HCT116 (cell line): ENCODE measurements around the gene DNLZ. TPM values are rescaled to one million over a fixed set of nuclear protein-coding genes. Genes with fewer than 3 reads are reported as not detected.

Experiments
- ATAC-seq: fragments of 200-7000 bp; cut with Tn5 transposase; 2 replicates; pipeline ENCODE4 v1.9.1; 2020; ENCODE audit warnings: mild to moderate bottlenecking, moderate library complexity
- BruUV-seq: library from RNA; stranded (reverse); fragments of 400-500 nt; replicated peaks from 2 replicates; lab custom pipeline; 2021; lab: Mats Ljungman, UMichigan
- CTCF ChIA-PET: fragments of 300-600 bp; sonication (Branson Sonifier 250); formaldehyde crosslinking; loops from one replicate; lab custom pipeline; 2021; ENCODE audit warnings: antibody characterized with exemption; lab: Charles Lee
- POLR2A ChIA-PET: fragments of 300-600, 350-600 bp; sonication (Branson Sonifier 250); formaldehyde crosslinking; loops from one replicate; lab custom pipeline; 2021; ENCODE audit warnings: antibody characterized with exemption; lab: Charles Lee
- RAD21 ChIA-PET, 2 experiments: fragments of 300-600 bp; sonication (Branson Sonifier 250); formaldehyde crosslinking; loops; one replicate each; lab custom pipeline; 2023; ENCODE audit warnings: low total read pairs in 2 of 2; ENCODE audit not compliant: uncharacterized antibody in 2 of 2, unreplicated experiment in 2 of 2, low non-redundant PET in 1 of 2; lab: Charles Lee
- DNase-seq: peaks from one replicate; pipeline ENCODE4 v3.0.0-alpha.2; 2010; ENCODE audit warnings: low read depth, low spot score
- H2AFZ ChIP-seq: fragments of 200-600 bp; shearing (Covaris generic), sonication (generic); 2 replicates; pipeline ENCODE4 v1.6.1; 2017; ENCODE audit warnings: low read depth, mixed run types, mixed read lengths, antibody characterized with exemption, low read length; ENCODE audit not compliant: poor library complexity, severe bottlenecking
- H3K27ac ChIP-seq: 2 replicates; pipeline ENCODE4 v1.5.1; 2012; ENCODE audit warnings: low read depth, low read length
- H3K27me3 ChIP-seq: fragments of 200-600 bp; sonication (generic); 2 replicates; pipeline ENCODE4 v1.6.1; 2016; ENCODE audit warnings: mixed run types, low read length, mixed read lengths; ENCODE audit not compliant: insufficient read depth
- H3K36me3 ChIP-seq, 2 experiments: fragments of 200-500 bp in 1 of 2; fragments of 200-600 bp in 1 of 2; sonication (Bioruptor generic) in 1 of 2; sonication (generic) in 1 of 2; 2 replicates each; pipeline versions ENCODE4 v1.5.1 to v1.6.1; 2014 to 2016; ENCODE audit warnings: low read length in 2 of 2, inconsistent platforms in 1 of 2, mixed read lengths in 1 of 2, mixed run types in 1 of 2; ENCODE audit not compliant: insufficient read depth in 2 of 2, control insufficient read depth in 1 of 2
- H3K4me1 ChIP-seq, 2 experiments: fragments of 200-600 bp in 1 of 2; sonication (generic) in 1 of 2; 2 replicates each; pipeline versions ENCODE4 v1.5.1 to v1.6.1; 2012 to 2017; ENCODE audit warnings: low read length in 2 of 2, inconsistent platforms in 1 of 2, mild to moderate bottlenecking in 1 of 2, mixed read lengths in 1 of 2, mixed run types in 1 of 2, moderate library complexity in 1 of 2; ENCODE audit not compliant: insufficient read depth in 2 of 2, control insufficient read depth in 1 of 2
- H3K4me2 ChIP-seq: fragments of 200-600 bp; sonication (generic); 2 replicates; pipeline ENCODE4 v1.6.1; 2017; ENCODE audit warnings: mixed run types, low read length, mixed read lengths
- H3K4me3 ChIP-seq, 2 experiments: fragments of 200-600 bp in 1 of 2; sonication (generic) in 1 of 2; replicated peaks in 1 of 2; 2 replicates each; pipeline ENCODE4 v1.5.1; 2011 to 2016; ENCODE audit warnings: low read length in 2 of 2, control low read depth in 1 of 2, low read depth in 1 of 2, mild to moderate bottlenecking in 1 of 2, mixed read lengths in 1 of 2, mixed run types in 1 of 2
- H3K79me2 ChIP-seq: fragments of 200-600 bp; sonication (generic); 2 replicates; pipeline ENCODE4 v1.6.1; 2017; ENCODE audit warnings: mild to moderate bottlenecking, mixed run types, low read length, moderate library complexity, mixed read lengths; ENCODE audit not compliant: insufficient read depth
- H3K9ac ChIP-seq: fragments of 200-600 bp; sonication (generic); 2 replicates; pipeline ENCODE4 v1.6.1; 2016; ENCODE audit warnings: low read length, mixed read lengths
- H3K9me2 ChIP-seq: fragments of 200-600 bp; sonication (generic), shearing (Covaris generic); 2 replicates; pipeline ENCODE4 v1.6.1; 2017; ENCODE audit warnings: mixed run types, mild to moderate bottlenecking, moderate library complexity; ENCODE audit not compliant: insufficient read depth
- H3K9me3 ChIP-seq, 2 experiments: fragments of 200-500 bp in 1 of 2; fragments of 200-600 bp in 1 of 2; sonication (Bioruptor generic) in 1 of 2; sonication (generic) in 1 of 2; 2 replicates each; pipeline ENCODE4 v1.6.1; 2014 to 2017; ENCODE audit warnings: low read length in 2 of 2, mixed read lengths in 2 of 2, inconsistent platforms in 1 of 2, low read depth in 1 of 2, mild to moderate bottlenecking in 1 of 2, mixed run types in 1 of 2, moderate library complexity in 1 of 2; ENCODE audit not compliant: control insufficient read depth in 1 of 2, insufficient read depth in 1 of 2
- H4K20me1 ChIP-seq: fragments of 200-600 bp; sonication (generic), shearing (Covaris generic); 2 replicates; pipeline ENCODE4 v1.6.1; 2017; ENCODE audit warnings: mixed run types, mild to moderate bottlenecking, moderate library complexity; ENCODE audit not compliant: insufficient read depth
- ELF1 ChIP-seq: IDR thresholded peaks from 2 replicates; pipeline ENCODE4 v1.6.1; 2012; ENCODE audit warnings: low read depth, borderline replicate concordance
- EZH2phosphoT487 ChIP-seq: fragments of 200-600 bp; IDR thresholded peaks from 2 replicates; pipeline ENCODE4 v1.6.1; 2018; ENCODE audit warnings: antibody characterized with exemption, borderline replicate concordance
- FOSL1 ChIP-seq: IDR thresholded peaks from 2 replicates; pipeline ENCODE4 v1.6.1; 2012; ENCODE audit warnings: low read depth
- JUND ChIP-seq: IDR thresholded peaks from 2 replicates; pipeline ENCODE4 v1.6.1; 2012
- POLR2A ChIP-seq: IDR thresholded peaks from 2 replicates; pipeline ENCODE4 v1.7.0; 2011; ENCODE audit warnings: borderline replicate concordance; ENCODE audit not compliant: insufficient read depth, insufficient read length; ENCODE audit errors: extremely low read depth
- RAD21 ChIP-seq: IDR thresholded peaks from 2 replicates; pipeline ENCODE4 v1.6.1; 2012; ENCODE audit warnings: low read depth, mild to moderate bottlenecking
- SIN3A ChIP-seq: IDR thresholded peaks from 2 replicates; pipeline ENCODE4 v1.6.1; 2012; ENCODE audit warnings: low read depth
- SP1 ChIP-seq: IDR thresholded peaks from 2 replicates; pipeline ENCODE4 v1.6.1; 2012; ENCODE audit warnings: low read depth
- TCF7L2 ChIP-seq: IDR thresholded peaks from 2 replicates; pipeline ENCODE4 v1.7.0; 2011; ENCODE audit warnings: borderline replicate concordance, inconsistent platforms; ENCODE audit not compliant: insufficient read depth, insufficient read length; ENCODE audit errors: extremely low read depth
- YY1 ChIP-seq: IDR thresholded peaks from 2 replicates; pipeline ENCODE4 v1.6.1; 2011; ENCODE audit warnings: low read length, low read depth, moderate library complexity, mild to moderate bottlenecking; ENCODE audit not compliant: insufficient replicate concordance; ENCODE audit errors: extremely low read depth
- ZBTB33 ChIP-seq: IDR thresholded peaks from 2 replicates; pipeline ENCODE4 v1.6.1; 2011; ENCODE audit warnings: mild to moderate bottlenecking, low read length, moderate library complexity; ENCODE audit not compliant: insufficient replicate concordance; ENCODE audit errors: extremely low read depth
- ZFX ChIP-seq: fragments of 450-650 bp; IDR thresholded peaks from 2 replicates; pipeline ENCODE4 v1.6.1; 2017
- intact Hi-C: fragments of 100-400 bp; cut with micrococcal nuclease; formaldehyde crosslinking; loops from 2 replicates; pipeline ENCODE4 v1.10.0; 2022
- total RNA-seq: library from RNA; stranded (reverse); gene quantifications from one replicate; pipeline ENCODE4 v1.2.1, GENCODE V29; 2021; ENCODE audit not compliant: unreplicated experiment
- TF ChIP-seq, protein P1 (sequence below): IDR thresholded peaks from 2 replicates; pipeline ENCODE4 v1.6.1; 2012; ENCODE audit warnings: low read depth
- TF ChIP-seq, protein P2 (sequence below): IDR thresholded peaks from 2 replicates; pipeline ENCODE4 v1.6.1; 2012

The DNLZ gene
- total RNA-seq, 1 experiment from 2014 or later: 21.9 TPM

DNA sequence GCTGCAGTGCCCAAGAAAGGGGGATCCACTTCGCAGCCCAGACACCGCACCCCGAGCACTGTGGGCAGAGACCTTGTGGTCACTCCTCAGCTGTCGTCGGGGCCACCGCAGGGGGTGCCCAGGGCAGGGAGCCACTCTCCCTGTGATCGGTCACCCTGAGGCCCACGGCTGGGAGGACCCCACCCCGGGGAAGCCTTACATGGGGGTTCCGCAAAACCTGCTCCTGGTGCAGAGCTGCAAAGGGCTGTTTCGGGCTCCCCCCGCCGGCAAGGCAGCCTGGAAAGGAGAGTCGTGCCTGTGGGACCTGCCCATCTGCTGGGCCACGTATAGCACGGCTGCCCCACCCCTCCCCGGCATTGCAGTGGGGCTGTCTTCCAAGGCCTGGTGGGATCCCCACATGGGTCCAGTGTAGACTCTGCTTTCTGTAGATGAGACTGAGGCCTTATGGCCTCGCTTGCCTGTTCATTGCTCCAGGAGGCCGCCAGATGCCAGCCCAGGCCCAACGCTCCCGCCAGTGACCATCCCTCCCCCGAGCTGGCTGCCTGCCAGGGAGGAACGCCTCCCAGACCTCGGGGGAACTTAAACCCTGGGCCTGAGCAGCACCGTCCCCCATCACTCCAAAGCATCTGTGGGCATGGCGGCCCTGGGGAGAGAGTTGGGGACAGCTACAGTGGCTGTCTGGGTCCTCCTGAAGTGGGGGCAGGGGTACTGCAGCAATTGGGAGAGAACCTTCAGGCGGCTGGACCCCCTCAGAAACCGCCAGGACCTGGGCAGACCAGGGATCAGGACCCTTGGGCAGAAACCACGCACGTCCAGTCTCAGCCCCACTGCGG lies 1.6 kb upstream of the DNLZ start:
- Histone ChIP-seq H3K36me3 (no peaks in the 10 kb centered on the region), H3K27ac (no peak overlapping the region), H3K9me3 (no peaks in the 10 kb centered on the region), H4K20me1 (no peaks in the 10 kb centered on the region), H3K4me1 (peaks cover 10 to 16% of the 10 kb centered on the region in 2 experiments), H3K79me2 (no peaks in the 10 kb centered on the region), H3K4me3 (no peak overlapping the region), H3K27me3 (no peaks in the 10 kb centered on the region), H3K9ac (no peak overlapping the region), H3K9me2 (no peaks in the 10 kb centered on the region), H3K4me2 (no peak overlapping the region), H2AFZ (no peak overlapping the region)
- TF ChIP-seq, protein P1, sequence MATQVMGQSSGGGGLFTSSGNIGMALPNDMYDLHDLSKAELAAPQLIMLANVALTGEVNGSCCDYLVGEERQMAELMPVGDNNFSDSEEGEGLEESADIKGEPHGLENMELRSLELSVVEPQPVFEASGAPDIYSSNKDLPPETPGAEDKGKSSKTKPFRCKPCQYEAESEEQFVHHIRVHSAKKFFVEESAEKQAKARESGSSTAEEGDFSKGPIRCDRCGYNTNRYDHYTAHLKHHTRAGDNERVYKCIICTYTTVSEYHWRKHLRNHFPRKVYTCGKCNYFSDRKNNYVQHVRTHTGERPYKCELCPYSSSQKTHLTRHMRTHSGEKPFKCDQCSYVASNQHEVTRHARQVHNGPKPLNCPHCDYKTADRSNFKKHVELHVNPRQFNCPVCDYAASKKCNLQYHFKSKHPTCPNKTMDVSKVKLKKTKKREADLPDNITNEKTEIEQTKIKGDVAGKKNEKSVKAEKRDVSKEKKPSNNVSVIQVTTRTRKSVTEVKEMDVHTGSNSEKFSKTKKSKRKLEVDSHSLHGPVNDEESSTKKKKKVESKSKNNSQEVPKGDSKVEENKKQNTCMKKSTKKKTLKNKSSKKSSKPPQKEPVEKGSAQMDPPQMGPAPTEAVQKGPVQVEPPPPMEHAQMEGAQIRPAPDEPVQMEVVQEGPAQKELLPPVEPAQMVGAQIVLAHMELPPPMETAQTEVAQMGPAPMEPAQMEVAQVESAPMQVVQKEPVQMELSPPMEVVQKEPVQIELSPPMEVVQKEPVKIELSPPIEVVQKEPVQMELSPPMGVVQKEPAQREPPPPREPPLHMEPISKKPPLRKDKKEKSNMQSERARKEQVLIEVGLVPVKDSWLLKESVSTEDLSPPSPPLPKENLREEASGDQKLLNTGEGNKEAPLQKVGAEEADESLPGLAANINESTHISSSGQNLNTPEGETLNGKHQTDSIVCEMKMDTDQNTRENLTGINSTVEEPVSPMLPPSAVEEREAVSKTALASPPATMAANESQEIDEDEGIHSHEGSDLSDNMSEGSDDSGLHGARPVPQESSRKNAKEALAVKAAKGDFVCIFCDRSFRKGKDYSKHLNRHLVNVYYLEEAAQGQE: no peak
- TF ChIP-seq TCF7L2: no peak
- no peak for TF ChIP-seq FOSL1
- TF ChIP-seq RAD21: no peak
- TF ChIP-seq ZBTB33: no peak
- TF ChIP-seq ELF1: no peak
- TF ChIP-seq SP1: no peak
- no peak for TF ChIP-seq EZH2phosphoT487
- no peak for TF ChIP-seq POLR2A
- TF ChIP-seq JUND: no peak
- TF ChIP-seq, protein P2, sequence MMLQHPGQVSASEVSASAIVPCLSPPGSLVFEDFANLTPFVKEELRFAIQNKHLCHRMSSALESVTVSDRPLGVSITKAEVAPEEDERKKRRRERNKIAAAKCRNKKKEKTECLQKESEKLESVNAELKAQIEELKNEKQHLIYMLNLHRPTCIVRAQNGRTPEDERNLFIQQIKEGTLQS: no peak
- no peak for TF ChIP-seq YY1
- no peak for TF ChIP-seq SIN3A
- no peak for TF ChIP-seq ZFX
- ATAC-seq: no peak
- ChIA-PET RAD21 (no interaction called here), POLR2A (no interaction called here), CTCF (no interaction called here)
- intact Hi-C loops: no loop called here
- no peak for DNase-seq
- BruUV-seq: no TSS peak
